Measurements from ENCODE around the gene IL16. TPM values are rescaled to one million over a fixed set of nuclear protein-coding genes. Genes with fewer than 3 reads are reported as not detected.

The IL16 gene
- polyA plus RNA-seq, 1 donor (not counting 4 experiments of a cell fraction or from before 2014, with no cell fraction given) = not detected

DNA sequence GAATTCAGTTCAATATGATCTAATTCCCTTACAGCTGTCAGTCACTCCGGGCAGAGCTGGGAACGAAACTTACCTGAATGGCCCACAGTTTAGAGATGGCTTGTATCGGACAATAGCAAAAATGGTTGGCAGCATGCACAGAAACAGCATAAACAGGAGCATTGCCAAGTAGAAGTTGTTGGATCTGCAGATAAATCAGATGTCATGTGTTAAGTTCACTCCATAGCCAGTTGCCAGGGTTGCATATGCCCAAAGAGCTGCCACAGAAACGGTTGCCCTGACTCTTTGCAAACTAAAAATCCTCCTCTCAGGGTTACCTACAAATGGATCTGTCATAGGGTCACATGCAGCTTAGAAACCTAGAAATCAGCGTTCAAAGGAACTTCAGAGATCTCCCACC, 142.6 kb downstream of the IL16 start:
- FAIRE-seq = no peak
- H3K9me3 ChIP-seq (ENCODE audit: control insufficient read depth, low read depth, low read length) = no peaks in the 10 kb centered on the region

DNA sequence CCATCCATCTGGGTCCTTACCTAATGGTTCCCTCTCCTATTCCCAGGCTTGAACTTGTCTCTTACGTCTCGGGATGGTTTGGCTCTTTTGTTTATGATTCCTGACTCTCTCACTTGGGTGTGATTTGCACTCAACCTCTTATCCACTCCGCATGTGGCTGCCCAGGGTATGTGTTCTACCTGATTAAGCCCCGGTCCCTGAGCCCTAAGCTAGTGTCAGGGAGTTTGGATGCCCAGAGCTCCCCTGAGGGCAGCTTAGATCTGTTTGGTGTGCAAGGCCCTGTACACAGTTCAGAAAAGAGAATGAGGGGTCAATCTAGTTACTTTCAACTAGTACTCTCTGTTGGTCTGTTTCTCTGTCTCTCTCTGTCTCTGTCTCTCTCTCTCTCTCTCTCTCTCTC, 143.2 kb downstream of the IL16 start:
- Histone ChIP-seq H3K4me1 (ENCODE audit: control insufficient read depth, extremely low read depth, insufficient read depth, low read length) (peaks cover 3% of the 10 kb centered on the region), H3K4me2 (ENCODE audit: control insufficient read depth, extremely low read depth, insufficient read depth, low read depth, low read length) (no peak overlapping the region), H3K9ac (ENCODE audit: control insufficient read depth, extremely low read depth, insufficient read depth, low read length) (no peak overlapping the region), H3K9me3 (ENCODE audit: control insufficient read depth, low read depth, low read length) (no peaks in the 10 kb centered on the region), H3K4me3 (ENCODE audit: control insufficient read depth in 2 of 3, extremely low read depth in 1 of 3, insufficient read depth in 2 of 3, low read depth in 1 of 3, low read length in 3 of 3) (no peak overlapping the region), H3K27me3 (ENCODE audit: control insufficient read depth, extremely low read depth, insufficient read depth, low read length) (peaks cover 9% of the 10 kb centered on the region), H3K79me2 (ENCODE audit: control insufficient read depth, insufficient read depth, low read length) (no peaks in the 10 kb centered on the region), H4K20me1 (ENCODE audit: control insufficient read depth, extremely low read depth, insufficient read depth, low read length) (no peaks in the 10 kb centered on the region), H3K36me3 (ENCODE audit: control insufficient read depth in 2 of 2, extremely low read depth in 1 of 2, insufficient read depth in 2 of 2, low read length in 2 of 2) (no peaks in the 10 kb centered on the region), H3K27ac (ENCODE audit: control insufficient read depth, insufficient read depth, low read length) (no peak overlapping the region), H3K9me1 (ENCODE audit: control insufficient read depth, extremely low read depth, insufficient read depth, low read length) (no peaks in the 10 kb centered on the region), H2AFZ (ENCODE audit: control insufficient read depth, low read length) (no peak overlapping the region)
- FAIRE-seq (no peak), DNase-seq (ENCODE audit: low read depth, low spot score) (no peak)
- dilution Hi-C loops (cut with MboI; ENCODE audit: extremely low pct_ligation_motif_present, low sequenced_read_pairs) = no loop called here
- TF ChIP-seq, protein P1, sequence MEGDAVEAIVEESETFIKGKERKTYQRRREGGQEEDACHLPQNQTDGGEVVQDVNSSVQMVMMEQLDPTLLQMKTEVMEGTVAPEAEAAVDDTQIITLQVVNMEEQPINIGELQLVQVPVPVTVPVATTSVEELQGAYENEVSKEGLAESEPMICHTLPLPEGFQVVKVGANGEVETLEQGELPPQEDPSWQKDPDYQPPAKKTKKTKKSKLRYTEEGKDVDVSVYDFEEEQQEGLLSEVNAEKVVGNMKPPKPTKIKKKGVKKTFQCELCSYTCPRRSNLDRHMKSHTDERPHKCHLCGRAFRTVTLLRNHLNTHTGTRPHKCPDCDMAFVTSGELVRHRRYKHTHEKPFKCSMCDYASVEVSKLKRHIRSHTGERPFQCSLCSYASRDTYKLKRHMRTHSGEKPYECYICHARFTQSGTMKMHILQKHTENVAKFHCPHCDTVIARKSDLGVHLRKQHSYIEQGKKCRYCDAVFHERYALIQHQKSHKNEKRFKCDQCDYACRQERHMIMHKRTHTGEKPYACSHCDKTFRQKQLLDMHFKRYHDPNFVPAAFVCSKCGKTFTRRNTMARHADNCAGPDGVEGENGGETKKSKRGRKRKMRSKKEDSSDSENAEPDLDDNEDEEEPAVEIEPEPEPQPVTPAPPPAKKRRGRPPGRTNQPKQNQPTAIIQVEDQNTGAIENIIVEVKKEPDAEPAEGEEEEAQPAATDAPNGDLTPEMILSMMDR (optimal IDR thresholded peaks at IDR 0.05 in 1 of 3, IDR thresholded peaks at IDR 0.05 in 1 of 3, conservative IDR thresholded peaks at IDR 0.05 in 1 of 3; ENCODE audit: extremely low read depth in 1 of 3, insufficient read depth in 2 of 3, low read length in 3 of 3) = no peak
- TF ChIP-seq EZH2 (IDR thresholded peaks at IDR 0.05; ENCODE audit: low read length) = no peak

More for the DNA sequence above, 142.6 kb downstream of the IL16 start:
- Histone ChIP-seq H2AFZ (ENCODE audit: control insufficient read depth, low read length) (no peak overlapping the region), H4K20me1 (ENCODE audit: control insufficient read depth, extremely low read depth, insufficient read depth, low read length) (no peaks in the 10 kb centered on the region), H3K4me1 (ENCODE audit: control insufficient read depth, extremely low read depth, insufficient read depth, low read length) (peaks cover 3% of the 10 kb centered on the region), H3K27ac (ENCODE audit: control insufficient read depth, insufficient read depth, low read length) (no peak overlapping the region), H3K4me2 (ENCODE audit: control insufficient read depth, extremely low read depth, insufficient read depth, low read depth, low read length) (no peak overlapping the region), H3K36me3 (ENCODE audit: control insufficient read depth in 2 of 2, extremely low read depth in 1 of 2, insufficient read depth in 2 of 2, low read length in 2 of 2) (no peaks in the 10 kb centered on the region), H3K9ac (ENCODE audit: control insufficient read depth, extremely low read depth, insufficient read depth, low read length) (no peak overlapping the region), H3K79me2 (ENCODE audit: control insufficient read depth, insufficient read depth, low read length) (no peaks in the 10 kb centered on the region), H3K4me3 (ENCODE audit: control insufficient read depth in 2 of 3, extremely low read depth in 1 of 3, insufficient read depth in 2 of 3, low read depth in 1 of 3, low read length in 3 of 3) (no peak overlapping the region), H3K9me1 (ENCODE audit: control insufficient read depth, extremely low read depth, insufficient read depth, low read length) (no peaks in the 10 kb centered on the region), H3K27me3 (ENCODE audit: control insufficient read depth, extremely low read depth, insufficient read depth, low read length) (peaks cover 9% of the 10 kb centered on the region)
- TF ChIP-seq, protein P1 (optimal IDR thresholded peaks at IDR 0.05 in 1 of 3, IDR thresholded peaks at IDR 0.05 in 1 of 3, conservative IDR thresholded peaks at IDR 0.05 in 1 of 3; ENCODE audit: extremely low read depth in 1 of 3, insufficient read depth in 2 of 3, low read length in 3 of 3) = no peak
- TF ChIP-seq EZH2 (IDR thresholded peaks at IDR 0.05; ENCODE audit: low read length) = no peak
- dilution Hi-C loops (cut with MboI; ENCODE audit: extremely low pct_ligation_motif_present, low sequenced_read_pairs) = no loop called here
- no peak for DNase-seq (ENCODE audit: low read depth, low spot score)

Measured in keratinocyte (primary cell).